ENCODE measurements around the gene FARS2. TPM values are rescaled to one million over a fixed set of nuclear protein-coding genes. Genes with fewer than 3 reads are reported as not detected.
"Not testable (repeated sequence)": the region's sequence is repeated elsewhere in the genome, so short reads cannot be mapped to it uniquely, and the experiment has no call there.

Gene FARS2
- total and polyA plus RNA-seq, 4 experiments from 2014 or later, result 15.6 to 48.4 (median 24.3) TPM

DNA sequence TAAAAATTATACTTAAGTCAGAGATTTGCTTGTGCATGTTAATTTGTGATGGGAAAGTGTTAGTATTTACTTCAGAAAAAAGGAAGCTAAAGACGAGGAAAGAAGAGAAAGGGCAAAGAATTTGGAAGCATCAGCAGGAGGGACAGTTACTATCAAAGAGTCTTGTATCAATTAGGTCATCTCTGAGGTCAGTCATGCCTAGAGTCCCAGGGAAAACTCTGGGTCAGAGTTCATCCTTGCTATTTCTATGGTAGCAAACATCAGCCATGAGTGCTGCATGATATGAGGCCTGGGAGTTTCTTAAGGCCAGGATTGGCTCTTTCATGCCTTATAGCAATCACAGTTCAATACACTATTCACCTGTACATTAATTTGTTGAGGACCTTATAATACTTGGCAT lies 292.9 kb downstream of the FARS2 start:
- Histone ChIP-seq H3K27ac (ENCODE audit: low read depth, low read length) (no peak overlapping the region), H3K9me3 (ENCODE audit: control insufficient read depth in 1 of 2, low read length in 2 of 2) (no peaks in the 10 kb centered on the region), H3K27me3 (ENCODE audit: insufficient read depth, low read length) (no peaks in the 10 kb centered on the region), H3K4me1 (ENCODE audit: insufficient read depth, low read length) (no peaks in the 10 kb centered on the region), H3K36me3 (ENCODE audit: insufficient read depth, low read length) (no peaks in the 10 kb centered on the region), H3K4me3 (ENCODE audit: low read length in 2 of 2) (no peak overlapping the region)
- no peak for DNase-seq
- Mint-ChIP-seq H3K27ac (peak overlapping the region in 1 of 7 donors; percentile 48), H3K36me3 (peaks cover 23 to 42% of the 10 kb centered on the region in 2 donors), H3K27me3 (no peaks in the 10 kb centered on the region), H3K4me1 (peaks cover 0 to 7% (median 4%) of the 10 kb centered on the region in 4 donors), H3K4me3 (peak overlapping the region in 1 of 8 donors; percentile 25), H3K9me3 (peaks cover 0 to 10% (median 5%) of the 10 kb centered on the region in 8 donors)
- POLR2A ChIA-PET (ENCODE audit: partially characterized antibody), result no interaction called here
- intact Hi-C loops (cut with micrococcal nuclease), result no loop called here
- CTCF ChIA-PET (ENCODE audit: partially characterized antibody), result no interaction called here

GRCh38 chr6:5556011-5556410 lies 294.7 kb downstream of the FARS2 start:
- Histone ChIP-seq H3K27ac (ENCODE audit: low read depth, low read length) (no peak overlapping the region), H3K27me3 (ENCODE audit: insufficient read depth, low read length) (no peaks in the 10 kb centered on the region), H3K4me1 (ENCODE audit: insufficient read depth, low read length) (no peaks in the 10 kb centered on the region), H3K9me3 (ENCODE audit: control insufficient read depth in 1 of 2, low read length in 2 of 2) (no peaks in the 10 kb centered on the region), H3K4me3 (ENCODE audit: low read length in 2 of 2) (no peak overlapping the region), H3K36me3 (ENCODE audit: insufficient read depth, low read length) (no peaks in the 10 kb centered on the region)
- ChIA-PET POLR2A (ENCODE audit: partially characterized antibody) (no interaction called here), CTCF (ENCODE audit: partially characterized antibody) (no interaction called here)
- intact Hi-C loops (cut with micrococcal nuclease), result no loop called here
- H3K27ac Mint-ChIP-seq, result peak overlapping the region in 1 of 7 donors; percentile 12
- no peak for DNase-seq
- no peaks in the 10 kb centered on the region for H3K27me3 Mint-ChIP-seq
- peaks cover 0 to 5% (median 2%) of the 10 kb centered on the region in 8 donors for H3K9me3 Mint-ChIP-seq
- peaks cover 0 to 11% (median 5%) of the 10 kb centered on the region in 4 donors for H3K4me1 Mint-ChIP-seq
- H3K4me3 Mint-ChIP-seq, result no peak overlapping the region
- peaks cover 10 to 25% of the 10 kb centered on the region in 2 donors for H3K36me3 Mint-ChIP-seq

GRCh38 chr6:5557506-5557905 lies 296.2 kb downstream of the FARS2 start:
- Mint-ChIP-seq H3K36me3 (peaks cover 3 to 20% of the 10 kb centered on the region in 2 donors), H3K27me3 (no peaks in the 10 kb centered on the region), H3K27ac (peak overlapping the region in 1 of 7 donors; percentile 70), H3K9me3 (peaks cover 0 to 2% (median 0%) of the 10 kb centered on the region in 8 donors), H3K4me1 (peaks cover 0 to 16% (median 8%) of the 10 kb centered on the region in 4 donors), H3K4me3 (no peak overlapping the region)
- no peaks in the 10 kb centered on the region for H3K9me3 ChIP-seq (ENCODE audit: control insufficient read depth in 1 of 2, low read length in 2 of 2)
- H3K4me1 ChIP-seq (ENCODE audit: insufficient read depth, low read length), result no peaks in the 10 kb centered on the region
- no peaks in the 10 kb centered on the region for H3K27me3 ChIP-seq (ENCODE audit: insufficient read depth, low read length)
- H3K4me3 ChIP-seq (ENCODE audit: low read length in 2 of 2), result no peak overlapping the region
- intact Hi-C loops (cut with micrococcal nuclease), result no loop called here
- ChIA-PET CTCF (ENCODE audit: partially characterized antibody) (no interaction called here), POLR2A (ENCODE audit: partially characterized antibody) (no interaction called here)
- H3K36me3 ChIP-seq (ENCODE audit: insufficient read depth, low read length), result no peaks in the 10 kb centered on the region
- DNase-seq, result no peak
- no peak overlapping the region for H3K27ac ChIP-seq (ENCODE audit: low read depth, low read length)

DNA sequence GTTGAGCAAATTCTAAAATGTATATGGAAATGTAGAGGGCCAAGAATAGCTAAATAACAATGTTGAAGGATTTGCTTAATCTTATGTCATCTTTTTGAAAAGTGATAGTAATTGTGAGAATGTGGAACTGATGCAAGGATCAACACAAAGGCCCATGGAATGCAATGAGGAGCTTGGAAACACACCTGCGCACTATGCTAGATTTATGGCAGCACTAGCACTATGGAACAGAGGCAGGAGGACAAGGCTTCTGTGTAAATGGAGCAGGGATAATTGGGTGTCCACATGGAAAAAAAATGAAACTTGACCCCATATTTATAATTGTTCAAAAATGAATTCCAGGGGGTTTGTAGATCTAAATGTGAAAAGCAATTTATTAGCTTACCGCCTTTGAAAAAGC lies 298.3 kb downstream of the FARS2 start:
- Histone ChIP-seq H3K4me3 (ENCODE audit: low read length in 2 of 2) (no peak overlapping the region), H3K4me1 (ENCODE audit: insufficient read depth, low read length) (no peaks in the 10 kb centered on the region), H3K9me3 (ENCODE audit: control insufficient read depth in 1 of 2, low read length in 2 of 2) (no peaks in the 10 kb centered on the region), H3K27ac (ENCODE audit: low read depth, low read length) (no peak overlapping the region), H3K36me3 (ENCODE audit: insufficient read depth, low read length) (no peaks in the 10 kb centered on the region), H3K27me3 (ENCODE audit: insufficient read depth, low read length) (no peaks in the 10 kb centered on the region)
- Mint-ChIP-seq H3K36me3 (peaks cover 6 to 19% of the 10 kb centered on the region in 2 donors), H3K27ac (no peak overlapping the region), H3K9me3 (peaks cover 0 to 2% (median 0%) of the 10 kb centered on the region in 8 donors), H3K4me3 (no peak overlapping the region), H3K4me1 (peaks cover 0 to 19% (median 10%) of the 10 kb centered on the region in 4 donors), H3K27me3 (no peaks in the 10 kb centered on the region)
- intact Hi-C loops (cut with micrococcal nuclease), result no loop called here
- POLR2A ChIA-PET (ENCODE audit: partially characterized antibody), result no interaction called here
- CTCF ChIA-PET (ENCODE audit: partially characterized antibody), result no interaction called here
- no peak for DNase-seq

DNA sequence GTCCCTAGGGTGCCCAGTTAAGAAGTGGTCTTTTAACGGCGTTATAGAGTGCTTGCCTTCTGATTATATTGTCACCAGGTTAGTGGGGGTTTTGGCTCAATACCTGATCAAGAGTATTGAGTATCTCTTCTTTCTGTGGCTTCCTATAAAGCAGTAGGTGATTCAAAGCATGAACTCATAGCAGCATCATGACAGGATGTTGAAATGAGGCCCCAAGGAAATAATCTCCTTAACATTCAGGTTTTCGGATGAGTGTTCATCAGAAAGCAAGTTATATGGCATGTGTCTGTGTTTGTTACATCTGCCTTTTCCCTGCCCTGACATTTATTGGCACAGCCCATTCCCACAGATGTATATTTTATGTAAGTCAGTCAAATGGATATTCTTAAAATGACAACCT lies 301.0 kb downstream of the FARS2 start:
- no peak overlapping the region for H3K27ac ChIP-seq (ENCODE audit: low read depth, low read length)
- no peak for DNase-seq
- Mint-ChIP-seq H3K27me3 (no peaks in the 10 kb centered on the region), H3K9me3 (peaks cover 0 to 3% (median 0%) of the 10 kb centered on the region in 8 donors), H3K36me3 (peaks cover 6 to 23% of the 10 kb centered on the region in 2 donors), H3K27ac (no peak overlapping the region), H3K4me3 (peak overlapping the region in 1 of 8 donors; percentile 9), H3K4me1 (peaks cover 3 to 22% (median 13%) of the 10 kb centered on the region in 4 donors)
- intact Hi-C loops (cut with micrococcal nuclease), result no loop called here
- no peaks in the 10 kb centered on the region for H3K9me3 ChIP-seq (ENCODE audit: control insufficient read depth in 1 of 2, low read length in 2 of 2)
- no peaks in the 10 kb centered on the region for H3K36me3 ChIP-seq (ENCODE audit: insufficient read depth, low read length)
- POLR2A ChIA-PET (ENCODE audit: partially characterized antibody), result no interaction called here
- CTCF ChIA-PET (ENCODE audit: partially characterized antibody), result no interaction called here
- H3K4me1 ChIP-seq (ENCODE audit: insufficient read depth, low read length), result no peaks in the 10 kb centered on the region
- no peaks in the 10 kb centered on the region for H3K27me3 ChIP-seq (ENCODE audit: insufficient read depth, low read length)
- H3K4me3 ChIP-seq (ENCODE audit: low read length in 2 of 2), result no peak overlapping the region

- H3K9me3 Mint-ChIP-seq, result peaks cover 0 to 3% (median 0%) of the 10 kb centered on the region in 8 donors
Measured at GRCh38 chr6:5563086-5563485, 301.8 kb downstream of the FARS2 start.

GRCh38 chr6:5564746-5565145 lies 303.4 kb downstream of the FARS2 start:
- H3K27me3 ChIP-seq (ENCODE audit: insufficient read depth, low read length); intact Hi-C loops (cut with micrococcal nuclease); H3K4me3 Mint-ChIP-seq; H3K27me3 Mint-ChIP-seq; CTCF ChIA-PET (ENCODE audit: partially characterized antibody); POLR2A ChIA-PET (ENCODE audit: partially characterized antibody); H3K27ac Mint-ChIP-seq; H3K9me3 Mint-ChIP-seq; H3K27ac ChIP-seq (ENCODE audit: low read depth, low read length); DNase-seq; H3K4me3 ChIP-seq (ENCODE audit: low read length in 2 of 2); H3K4me1 ChIP-seq (ENCODE audit: insufficient read depth, low read length); H3K36me3 ChIP-seq (ENCODE audit: insufficient read depth, low read length); H3K9me3 ChIP-seq (ENCODE audit: control insufficient read depth in 1 of 2, low read length in 2 of 2): not testable (repeated sequence)
- Mint-ChIP-seq H3K36me3 (peaks cover 4 to 35% of the 10 kb centered on the region in 2 donors), H3K4me1 (peaks cover 9 to 29% (median 15%) of the 10 kb centered on the region in 4 donors)

More at GRCh38 chr6:5563086-5563485, 301.8 kb downstream of the FARS2 start:
- H3K9me3 ChIP-seq (ENCODE audit: control insufficient read depth in 1 of 2, low read length in 2 of 2), result no peaks in the 10 kb centered on the region
- Mint-ChIP-seq H3K4me1 (peaks cover 6 to 25% (median 15%) of the 10 kb centered on the region in 4 donors), H3K4me3 (no peak overlapping the region), H3K27ac (no peak overlapping the region), H3K27me3 (no peaks in the 10 kb centered on the region), H3K36me3 (peaks cover 4 to 23% of the 10 kb centered on the region in 2 donors)
- ChIA-PET CTCF (ENCODE audit: partially characterized antibody) (no interaction called here), POLR2A (ENCODE audit: partially characterized antibody) (no interaction called here)
- H3K36me3 ChIP-seq (ENCODE audit: insufficient read depth, low read length), result no peaks in the 10 kb centered on the region
- intact Hi-C loops (cut with micrococcal nuclease), result no loop called here
- H3K27ac ChIP-seq (ENCODE audit: low read depth, low read length), result no peak overlapping the region
- H3K4me1 ChIP-seq (ENCODE audit: insufficient read depth, low read length), result no peaks in the 10 kb centered on the region
- DNase-seq, result no peak
- no peak overlapping the region for H3K4me3 ChIP-seq (ENCODE audit: low read length in 2 of 2)
- no peaks in the 10 kb centered on the region for H3K27me3 ChIP-seq (ENCODE audit: insufficient read depth, low read length)

- H3K4me1 ChIP-seq (ENCODE audit: insufficient read depth, low read length), result no peaks in the 10 kb centered on the region
- Mint-ChIP-seq H3K9me3 (peaks cover 0 to 3% (median 0%) of the 10 kb centered on the region in 8 donors), H3K4me3 (no peak overlapping the region), H3K27ac (peak overlapping the region in 1 of 7 donors; percentile 4), H3K36me3 (peaks cover 6 to 39% of the 10 kb centered on the region in 2 donors), H3K4me1 (peaks cover 9 to 29% (median 15%) of the 10 kb centered on the region in 4 donors), H3K27me3 (no peaks in the 10 kb centered on the region)
- no peaks in the 10 kb centered on the region for H3K9me3 ChIP-seq (ENCODE audit: control insufficient read depth in 1 of 2, low read length in 2 of 2)
- no peaks in the 10 kb centered on the region for H3K27me3 ChIP-seq (ENCODE audit: insufficient read depth, low read length)
- no peak overlapping the region for H3K27ac ChIP-seq (ENCODE audit: low read depth, low read length)
- CTCF ChIA-PET (ENCODE audit: partially characterized antibody), result no interaction called here
- intact Hi-C loops (cut with micrococcal nuclease), result no loop called here
- H3K36me3 ChIP-seq (ENCODE audit: insufficient read depth, low read length), result no peaks in the 10 kb centered on the region
- POLR2A ChIA-PET (ENCODE audit: partially characterized antibody), result no interaction called here
- no peak for DNase-seq
- no peak overlapping the region for H3K4me3 ChIP-seq (ENCODE audit: low read length in 2 of 2)
Measured at GRCh38 chr6:5565971-5566370, 304.7 kb downstream of the FARS2 start.
